Heart left ventricle (tissue), 13 donors: ENCODE data around the gene GPC6.

Experiments used
- POLR2A ChIP-seq, 2 donors: fragments of 450-650 bp; IDR thresholded peaks; one replicate each; pipeline ENCODE4 v1.6.1; 2017; ENCODE audit warnings: antibody characterized with exemption in 2 of 2, mild to moderate bottlenecking in 2 of 2, moderate library complexity in 2 of 2
- TF ChIP-seq, protein P1 (sequence below), 12 donors: fragments of 200-600 bp; sonication (generic) in 4 of 12; IDR thresholded peaks; one replicate each; pipeline versions ENCODE4 v1.5.0 to v1.8.0; 2018 to 2022; ENCODE audit warnings: antibody characterized with exemption in 12 of 12, mild to moderate bottlenecking in 5 of 12
- donor health status: ischemic (EF 13 %, LVEDD 7.1; RV severe dilation, severe dysfunction).
- donor health status: DM: no; HTN: yes; CAD: no.
- donor health status: DM: no; HTN: no; CAD: no.
- donor health status: ischemic (EF 25% LVEDD 6.9; RV normal size, moderate dysfunction).
- donor health status: ischemic (EF 25% LVEDD 5.7; RV mildly dilated, moderate dysfunction).
- donor health status: ischemic (EF 35%, LVEDD 5.7; RV mildly dilated, moderate dysfunction).
- donor health status: nonischemic (EF 11% LVEDD 7.7; RV severe dilation, severe dysfunction).
- donor health status: DM: yes; HTN: yes; CAD: no.
- donor health status: PGD.
- donor health status: ischemic (EF 29% LVEDD 5.4; RV normal size, mild dysfunction).
- donor health status: nonischemic (EF 23%, LVEDD 6.1; RV moderate dilation, normal function).

DNA sequence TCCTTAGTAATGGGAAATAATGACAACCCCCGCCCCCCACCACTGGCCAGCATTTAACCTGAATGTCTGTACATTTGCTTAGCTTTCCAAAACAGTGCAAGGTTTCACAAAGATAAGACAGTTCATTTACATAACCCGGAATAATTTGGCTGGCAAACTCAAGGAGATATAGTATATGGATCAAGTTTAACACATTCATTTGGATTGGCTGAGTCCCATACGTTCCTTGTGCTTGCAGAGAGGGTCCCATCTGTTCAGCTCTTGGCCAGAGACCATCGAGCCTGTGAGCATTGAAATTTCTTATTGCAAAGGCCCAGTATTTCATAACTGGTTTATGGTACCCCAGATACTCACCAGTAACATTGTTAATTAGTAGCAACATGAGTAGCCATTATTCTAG is 116.5 kb downstream of the GPC6 start:
- TF ChIP-seq, protein P1, sequence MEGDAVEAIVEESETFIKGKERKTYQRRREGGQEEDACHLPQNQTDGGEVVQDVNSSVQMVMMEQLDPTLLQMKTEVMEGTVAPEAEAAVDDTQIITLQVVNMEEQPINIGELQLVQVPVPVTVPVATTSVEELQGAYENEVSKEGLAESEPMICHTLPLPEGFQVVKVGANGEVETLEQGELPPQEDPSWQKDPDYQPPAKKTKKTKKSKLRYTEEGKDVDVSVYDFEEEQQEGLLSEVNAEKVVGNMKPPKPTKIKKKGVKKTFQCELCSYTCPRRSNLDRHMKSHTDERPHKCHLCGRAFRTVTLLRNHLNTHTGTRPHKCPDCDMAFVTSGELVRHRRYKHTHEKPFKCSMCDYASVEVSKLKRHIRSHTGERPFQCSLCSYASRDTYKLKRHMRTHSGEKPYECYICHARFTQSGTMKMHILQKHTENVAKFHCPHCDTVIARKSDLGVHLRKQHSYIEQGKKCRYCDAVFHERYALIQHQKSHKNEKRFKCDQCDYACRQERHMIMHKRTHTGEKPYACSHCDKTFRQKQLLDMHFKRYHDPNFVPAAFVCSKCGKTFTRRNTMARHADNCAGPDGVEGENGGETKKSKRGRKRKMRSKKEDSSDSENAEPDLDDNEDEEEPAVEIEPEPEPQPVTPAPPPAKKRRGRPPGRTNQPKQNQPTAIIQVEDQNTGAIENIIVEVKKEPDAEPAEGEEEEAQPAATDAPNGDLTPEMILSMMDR (IDR thresholded peaks at IDR 0.05), result no peak
- TF ChIP-seq POLR2A (IDR thresholded peaks at IDR 0.05), result no peak
